ENCODE data around the gene NEB. TPM values are rescaled to one million over a fixed set of nuclear protein-coding genes. Genes with fewer than 3 reads are reported as not detected.
A peak's percentile ranks its signal among the peaks of the same experiment; 100 is the strongest.

The NEB gene
- total RNA-seq, 1 donor = under 0.01 TPM

GRCh38 chr2:151770995-151771394, 36.7 kb upstream of the NEB start:
- no peak for DNase-seq (ENCODE audit: low read depth)
- H3K4me3 ChIP-seq (ENCODE audit: low read depth, low read length) = no peak overlapping the region

GRCh38 chr2:151769606-151770005, 35.3 kb upstream of the NEB start:
- no peak for DNase-seq (ENCODE audit: low read depth)
- no peak for TF ChIP-seq CTCF (IDR thresholded peaks at IDR 0.05; ENCODE audit: insufficient read depth, low read depth, low read length)
- H3K4me3 ChIP-seq (ENCODE audit: low read depth, low read length) = no peak overlapping the region

More at GRCh38 chr2:151770995-151771394, 36.7 kb upstream of the NEB start:
- TF ChIP-seq CTCF (IDR thresholded peaks at IDR 0.05; ENCODE audit: insufficient read depth, low read depth, low read length) = no peak

- TF ChIP-seq CTCF (IDR thresholded peaks at IDR 0.05; ENCODE audit: insufficient read depth, low read depth, low read length) = no peak
- no peak overlapping the region for H3K4me3 ChIP-seq (ENCODE audit: low read depth, low read length)
- peak; percentile 12 for DNase-seq (ENCODE audit: low read depth)
These were observed 33.3 kb upstream of the NEB start for GRCh38 chr2:151767536-151767935.

- no peak for TF ChIP-seq CTCF (IDR thresholded peaks at IDR 0.05; ENCODE audit: insufficient read depth, low read depth, low read length)
- DNase-seq (ENCODE audit: low read depth) = no peak
- no peak overlapping the region for H3K4me3 ChIP-seq (ENCODE audit: low read depth, low read length)
These were observed 32.3 kb upstream of the NEB start for GRCh38 chr2:151766437-151767153.

GRCh38 chr2:151765760-151766410, 31.6 kb upstream of the NEB start:
- DNase-seq (ENCODE audit: low read depth) = no peak
- no peak for TF ChIP-seq CTCF (IDR thresholded peaks at IDR 0.05; ENCODE audit: insufficient read depth, low read depth, low read length)
- H3K4me3 ChIP-seq (ENCODE audit: low read depth, low read length) = no peak overlapping the region

GRCh38 chr2:151762694-151763093, 28.4 kb upstream of the NEB start:
- no peak overlapping the region for H3K4me3 ChIP-seq (ENCODE audit: low read depth, low read length)
- no peak for TF ChIP-seq CTCF (IDR thresholded peaks at IDR 0.05; ENCODE audit: insufficient read depth, low read depth, low read length)
- DNase-seq (ENCODE audit: low read depth) = no peak

All from fibroblast of villous mesenchyme (primary cell).